Sigmoid colon (tissue), 7 donors: Measurements from ENCODE around the gene CYP2J2. TPM values are rescaled to one million over a fixed set of nuclear protein-coding genes. Genes with fewer than 3 reads are reported as not detected.

Source experiments
- DNase-seq: peaks from one replicate; pipeline ENCODE4 v3.0.0-alpha.2; 2019
- H3K27ac ChIP-seq, 4 donors: fragments of 200-600 bp; sonication (generic); one replicate each; pipeline ENCODE4 v1.5.1; 2016 to 2019; ENCODE audit warnings: mild to moderate bottlenecking in 1 of 4
- H3K27me3 ChIP-seq, 3 donors: fragments of 200-600 bp; sonication (generic); one replicate each; pipeline ENCODE4 v1.5.1; 2019; ENCODE audit warnings: mild to moderate bottlenecking in 1 of 3
- H3K36me3 ChIP-seq, 4 donors: fragments of 200-600 bp; sonication (generic); one replicate each; pipeline ENCODE4 v1.5.1; 2016 to 2019
- H3K4me1 ChIP-seq, 4 donors: fragments of 200-600 bp; sonication (generic); one replicate each; pipeline ENCODE4 v1.5.1; 2017 to 2019
- H3K4me3 ChIP-seq, 4 donors: fragments of 200-600 bp; sonication (generic); one replicate each; pipeline ENCODE4 v1.5.1; 2017 to 2019; ENCODE audit warnings: mild to moderate bottlenecking in 2 of 4, moderate library complexity in 1 of 4
- H3K9me3 ChIP-seq, 4 donors: fragments of 200-600 bp in 3 of 4; sonication (generic) in 3 of 4; one replicate each; pipeline versions ENCODE4 v1.5.1 to v1.6.1; 2013 to 2019
- CTCF ChIP-seq, 4 experiments: fragments of 450-650 bp in 3 of 4; fragments of 200-600 bp in 1 of 4; IDR thresholded peaks; one replicate each; pipeline ENCODE4 v1.5.1; 2016 to 2019; ENCODE audit warnings: antibody characterized with exemption in 4 of 4, mild to moderate bottlenecking in 3 of 4, moderate library complexity in 2 of 4
- EP300 ChIP-seq, 4 donors: sonication (generic); formaldehyde crosslinking; IDR thresholded peaks; one replicate each; pipeline ENCODE4 v1.6.1; 2017; ENCODE audit warnings: antibody characterized with exemption in 4 of 4
- POLR2A ChIP-seq, 2 donors: fragments of 450-650 bp; IDR thresholded peaks; one replicate each; pipeline ENCODE4 v1.6.1; 2016; ENCODE audit warnings: antibody characterized with exemption in 2 of 2, mild to moderate bottlenecking in 2 of 2, moderate library complexity in 2 of 2
- POLR2AphosphoS5 ChIP-seq, 4 donors: sonication (generic); formaldehyde crosslinking; IDR thresholded peaks; one replicate each; pipeline ENCODE4 v1.6.1; 2017; ENCODE audit warnings: antibody characterized with exemption in 4 of 4
- WGBS, 2 donors: extraction: QIAGEN DNeasy Blood & Tissue Kit; methylation state at CpG; one replicate each; pipeline ENCODE4 v1.1.7; 2013; 5-methylcytosine and 5-hydroxymethylcytosine counted together
- intact Hi-C: fragments of 100-400 bp; cut with DNase I; formaldehyde crosslinking; loops from one replicate; pipeline ENCODE4 v1.15.1; 2023
- polyA plus RNA-seq, 3 donors: library from polyadenylated mRNA; stranded (reverse); fragments of 200-250 nt; gene quantifications; one replicate each; pipeline ENCODE4 v1.2.3, GENCODE V29; 2013
- small RNA-seq, 3 donors: library from RNA; depleted of rRNA; stranded (forward); fragments of <200 nt; gene quantifications; one replicate each; pipeline ENCODE3, GENCODE V24; 2016
- total RNA-seq, 4 donors: library from RNA; depleted of rRNA; stranded (reverse); fragments of >200 nt; gene quantifications; one replicate each; pipeline ENCODE4 v1.1.0, GENCODE V29; 2016
- donor health status: healthy with polysubstance abuse.
- donor health status: Bipolar disorder and iron deficiency.
- donor health status: healthy.

Gene CYP2J2
- total and polyA plus RNA-seq, 7 donors: 0.54 to 26.9 (median 2.7) TPM; not detected in 1

- WGBS, 2 donors: 93 to 95% methylated on average over 2 of the region's 2 CpGs
Measured at GRCh38 chr1:59846895-59847282, 79.7 kb downstream of the CYP2J2 start.

GRCh38 chr1:59846209-59846894, 80.2 kb downstream of the CYP2J2 start:
- intact Hi-C loops: no loop called here
- Histone ChIP-seq H3K9me3 (no peaks in the 10 kb centered on the region), H3K27me3 (no peaks in the 10 kb centered on the region), H3K27ac (no peak overlapping the region), H3K4me1 (no peaks in the 10 kb centered on the region), H3K36me3 (no peaks in the 10 kb centered on the region), H3K4me3 (no peak overlapping the region)
- WGBS, 2 donors: 95% methylated on average over 3 of the region's 3 CpGs
- DNase-seq: no peak
- TF ChIP-seq CTCF (IDR thresholded peaks at IDR 0.05): no peak
- no peak for TF ChIP-seq EP300 (IDR thresholded peaks at IDR 0.05)
- TF ChIP-seq POLR2AphosphoS5 (IDR thresholded peaks at IDR 0.05): no peak
- no peak for TF ChIP-seq POLR2A (IDR thresholded peaks at IDR 0.05)

More at GRCh38 chr1:59846895-59847282, 79.7 kb downstream of the CYP2J2 start:
- TF ChIP-seq CTCF (IDR thresholded peaks at IDR 0.05) (no peak), POLR2AphosphoS5 (IDR thresholded peaks at IDR 0.05) (no peak), EP300 (IDR thresholded peaks at IDR 0.05) (no peak), POLR2A (IDR thresholded peaks at IDR 0.05) (no peak)
- no peaks in the 10 kb centered on the region for H3K9me3 ChIP-seq
- no peak overlapping the region for H3K4me3 ChIP-seq
- no peaks in the 10 kb centered on the region for H3K4me1 ChIP-seq
- H3K27ac ChIP-seq: no peak overlapping the region
- intact Hi-C loops: no loop called here
- no peaks in the 10 kb centered on the region for H3K27me3 ChIP-seq
- H3K36me3 ChIP-seq: no peaks in the 10 kb centered on the region
- DNase-seq: no peak

- no peaks in the 10 kb centered on the region for H3K4me1 ChIP-seq
- H3K9me3 ChIP-seq: no peaks in the 10 kb centered on the region
- no peaks in the 10 kb centered on the region for H3K36me3 ChIP-seq
- no peaks in the 10 kb centered on the region for H3K27me3 ChIP-seq
- no peak overlapping the region for H3K27ac ChIP-seq
- 76 to 80% methylated on average over 2 of the region's 2 CpGs for WGBS, 2 donors
- H3K4me3 ChIP-seq: no peak overlapping the region
- DNase-seq: no peak
- TF ChIP-seq POLR2AphosphoS5 (IDR thresholded peaks at IDR 0.05) (no peak), CTCF (IDR thresholded peaks at IDR 0.05) (no peak), EP300 (IDR thresholded peaks at IDR 0.05) (no peak), POLR2A (IDR thresholded peaks at IDR 0.05) (no peak)
- intact Hi-C loops: no loop called here
Measured at GRCh38 chr1:59845091-59845490, 81.5 kb downstream of the CYP2J2 start.

Small RNAs within 50 kb of the gene (small RNA-seq; reads per million reads assigned to genes)
- gene RN7SL475P: 0 reads per million in 3 donors

Other genes with a start within 250 kb of the CYP2J2 start
- 1 to 10 TPM in 2 of 4 donors, under 1 TPM in 1, not detected in 1; under 0.01 to 1.5 (median 1.1) TPM for gene HOOK1, start 111.8 kb downstream of the CYP2J2 start, total RNA-seq
- gene HOOK1, start 111.8 kb downstream of the CYP2J2 start, polyA plus RNA-seq: 10 to 100 TPM; 13.5 to 31.4 (median 20.4) TPM
- gene C1orf87, start 147.0 kb upstream of the CYP2J2 start, total RNA-seq: not detected
- gene C1orf87, start 147.0 kb upstream of the CYP2J2 start, polyA plus RNA-seq: not detected